Endothelial cell of umbilical vein (primary cell): ENCODE data around the gene ZFP42. TPM values are rescaled to one million over a fixed set of nuclear protein-coding genes. Genes with fewer than 3 reads are reported as not detected.

Experiments used
- BruUV-seq: library from RNA; stranded (reverse); fragments of 400-500 nt; replicated peaks from 2 replicates; lab custom pipeline; 2021; lab: Mats Ljungman, UMichigan
- CTCF ChIA-PET: fragments of 300-600, 350-600 bp; sonication (Branson Sonifier 250); formaldehyde crosslinking; loops from one replicate; lab custom pipeline; 2021; ENCODE audit warnings: antibody characterized with exemption, inconsistent platforms; lab: Charles Lee
- POLR2A ChIA-PET: fragments of 300-600, 350-600 bp; sonication (Branson Sonifier 250); formaldehyde crosslinking; loops from one replicate; lab custom pipeline; 2021; ENCODE audit warnings: antibody characterized with exemption, inconsistent platforms; lab: Charles Lee
- DNase-seq: peaks from one replicate; pipeline ENCODE4 v3.0.0-alpha.2; 2011; ENCODE audit warnings: low read depth, low spot score
- FAIRE-seq: peaks from 2 replicates; lab custom pipeline; 2011; peaks lifted over from hg19 to GRCh38; lab: Jason Lieb, UNC
- H2AFZ ChIP-seq: 2 replicates; pipeline ENCODE4 v1.6.0; 2012; ENCODE audit warnings: low read depth, low read length, control low read depth, inconsistent platforms
- H3K27ac ChIP-seq: 2 replicates; pipeline ENCODE4 v1.5.1; 2011; ENCODE audit warnings: low read depth, mild to moderate bottlenecking, control low read depth, low read length, moderate library complexity; ENCODE audit not compliant: insufficient read depth
- H3K27me3 ChIP-seq, 2 experiments: 2 replicates each; pipeline versions ENCODE4 v1.6.0 to v1.6.1; 2011; ENCODE audit warnings: low read length in 2 of 2, mixed read lengths in 1 of 2; ENCODE audit not compliant: control insufficient read depth in 2 of 2, insufficient read depth in 2 of 2
- H3K36me3 ChIP-seq, 2 experiments: 2 replicates in 1 of 2; 3 replicates in 1 of 2; pipeline ENCODE4 v1.5.1; 2011; ENCODE audit warnings: low read length in 2 of 2, mild to moderate bottlenecking in 1 of 2, moderate library complexity in 1 of 2; ENCODE audit not compliant: control insufficient read depth in 2 of 2, insufficient read depth in 2 of 2; ENCODE audit errors: extremely low read depth in 1 of 2
- H3K4me1 ChIP-seq: 3 replicates; pipeline ENCODE4 v1.5.1; 2011; ENCODE audit warnings: mild to moderate bottlenecking, low read length; ENCODE audit not compliant: control insufficient read depth, insufficient read depth; ENCODE audit errors: extremely low read depth
- H3K4me2 ChIP-seq: 2 replicates; pipeline ENCODE4 v1.6.1; 2011; ENCODE audit warnings: low read length, control low read depth, mixed read lengths; ENCODE audit not compliant: insufficient read depth
- H3K4me3 ChIP-seq, 3 experiments: fragments of 200-600 bp in 1 of 3; sonication (generic), shearing (Covaris generic) in 1 of 3; replicated peaks in 1 of 3; 2 replicates each; pipeline ENCODE4 v1.5.1; 2011 to 2016; ENCODE audit warnings: control low read depth in 3 of 3, low read length in 3 of 3, mild to moderate bottlenecking in 2 of 3, inconsistent platforms in 1 of 3, low read depth in 1 of 3, moderate library complexity in 1 of 3; ENCODE audit not compliant: insufficient read depth in 1 of 3
- H3K79me2 ChIP-seq: 2 replicates; pipeline ENCODE4 v1.6.0; 2012; ENCODE audit warnings: low read length, inconsistent platforms; ENCODE audit not compliant: control insufficient read depth, insufficient read depth
- H3K9ac ChIP-seq: replicated peaks from 2 replicates; pipeline ENCODE3; 2011; ENCODE audit warnings: low read length, control low read depth; ENCODE audit not compliant: insufficient read depth; ENCODE audit errors: extremely low read depth
- H3K9me1 ChIP-seq: replicated peaks from 3 replicates; pipeline ENCODE4 v1.6.0; 2011; ENCODE audit warnings: mild to moderate bottlenecking, low read length; ENCODE audit not compliant: control insufficient read depth, insufficient read depth; ENCODE audit errors: extremely low read depth
- H3K9me3 ChIP-seq: replicated peaks from 2 replicates; pipeline ENCODE4 v1.5.1; 2012; ENCODE audit warnings: low read length, inconsistent platforms; ENCODE audit not compliant: control insufficient read depth, insufficient read depth
- H4K20me1 ChIP-seq: replicated peaks from 2 replicates; pipeline ENCODE3; 2011; ENCODE audit warnings: mild to moderate bottlenecking, low read length; ENCODE audit not compliant: control insufficient read depth, insufficient read depth; ENCODE audit errors: extremely low read depth
- CTCF ChIP-seq, 2 donors: IDR thresholded peaks; 1 replicate in 1 of 2; 2 replicates in 1 of 2; pipeline ENCODE4 v1.5.1; 2011; ENCODE audit warnings: low read length in 2 of 2, mild to moderate bottlenecking in 2 of 2, moderate library complexity in 2 of 2, control low read depth in 1 of 2, inconsistent platforms in 1 of 2, low read depth in 1 of 2; ENCODE audit not compliant: insufficient read depth in 1 of 2; ENCODE audit errors: extremely low read depth in 1 of 2
- EZH2 ChIP-seq: IDR thresholded peaks from 2 replicates; pipeline ENCODE4 v1.6.1; 2012; ENCODE audit warnings: borderline replicate concordance, low read depth, mild to moderate bottlenecking, moderate library complexity, low read length, inconsistent platforms; ENCODE audit not compliant: severe bottlenecking
- FOS ChIP-seq: IDR thresholded peaks from 2 replicates; pipeline ENCODE4 v1.6.1; 2011; ENCODE audit warnings: mild to moderate bottlenecking, low read length, moderate library complexity, borderline replicate concordance; ENCODE audit not compliant: insufficient read depth
- GATA2 ChIP-seq: IDR thresholded peaks from 2 replicates; pipeline ENCODE4 v1.7.0; 2011; ENCODE audit warnings: low read depth, mild to moderate bottlenecking, moderate library complexity, mixed read lengths, low read length; ENCODE audit not compliant: insufficient read length, insufficient read depth
- JUN ChIP-seq: IDR thresholded peaks from 2 replicates; pipeline ENCODE4 v1.6.1; 2011; ENCODE audit warnings: borderline replicate concordance, low read depth; ENCODE audit not compliant: insufficient read length, insufficient read depth
- MAX ChIP-seq: IDR thresholded peaks from 2 replicates; pipeline ENCODE4 v1.6.1; 2011; ENCODE audit not compliant: insufficient read depth, insufficient read length
- MYC ChIP-seq: IDR thresholded peaks from one replicate; pipeline ENCODE4 v1.6.1; 2011; ENCODE audit warnings: mild to moderate bottlenecking, low read depth, low read length
- POLR2A ChIP-seq: IDR thresholded peaks from 2 replicates; pipeline ENCODE4 v1.6.1; 2012; ENCODE audit warnings: low read depth, mild to moderate bottlenecking, control low read depth, low read length
- POLR2AphosphoS5 ChIP-seq: IDR thresholded peaks from 2 replicates; pipeline ENCODE4 v1.6.1; 2012; ENCODE audit warnings: low read depth, mild to moderate bottlenecking, control low read depth, low read length, moderate library complexity; ENCODE audit not compliant: insufficient read depth
- dilution Hi-C: fragments of 300-500 bp; cut with MboI; formaldehyde crosslinking; loops from one replicate; pipeline ENCODE4 v1.15.0; 2019; ENCODE audit warnings: low sequenced_read_pairs; ENCODE audit not compliant: extremely low pct_ligation_motif_present
- intact Hi-C: fragments of 100-400 bp; cut with micrococcal nuclease; formaldehyde crosslinking; loops from one replicate; pipeline ENCODE4 v1.10.0; 2022
- polyA plus RNA-seq, 4 experiments: library from polyadenylated mRNA; depleted of rRNA in 3 of 4; stranded (reverse) in 3 of 4; unstranded in 1 of 4; fragments of >200 nt; gene quantifications; 2 replicates each; pipeline versions ENCODE4 v1.2.1 to v1.2.3, GENCODE V29; 2011 to 2012; ENCODE audit warnings: missing spikeins in 1 of 4
- total RNA-seq: library from RNA; stranded (reverse); gene quantifications from 2 replicates; pipeline ENCODE4 v1.2.3, GENCODE V29; 2021

Gene ZFP42
- total and polyA plus RNA-seq, 2 donors (not counting 3 experiments of a cell fraction or from before 2014, with no cell fraction given) = 0.04 TPM; not detected in 1

GRCh38 chr4:188046657-188047056, 51.1 kb downstream of the ZFP42 start:
- no peak overlapping the region for H3K27ac ChIP-seq
- H3K9ac ChIP-seq = no peak overlapping the region
- DNase-seq (no peak), FAIRE-seq (no peak)
- no peak overlapping the region for H3K4me3 ChIP-seq
- H3K4me2 ChIP-seq = no peak overlapping the region
- H3K79me2 ChIP-seq = no peaks in the 10 kb centered on the region
- no peaks in the 10 kb centered on the region for H3K4me1 ChIP-seq
- intact Hi-C loops = no loop called here
- dilution Hi-C loops = no loop called here
- TF ChIP-seq POLR2AphosphoS5 (no peak), JUN (no peak), GATA2 (no peak), MAX (no peak), MYC (no peak), FOS (no peak)
- peaks cover 6% of the 10 kb centered on the region for H3K9me3 ChIP-seq
- H3K9me1 ChIP-seq = no peaks in the 10 kb centered on the region
- no peak overlapping the region for H2AFZ ChIP-seq
- H3K36me3 ChIP-seq = no peaks in the 10 kb centered on the region
- CTCF ChIA-PET = no interaction called here
- H4K20me1 ChIP-seq = no peaks in the 10 kb centered on the region
- POLR2A ChIA-PET = no interaction called here
- H3K27me3 ChIP-seq = no peaks in the 10 kb centered on the region
- BruUV-seq = no TSS peak

- H3K9me1 ChIP-seq = no peaks in the 10 kb centered on the region
- DNase-seq (no peak), FAIRE-seq (no peak)
- no peaks in the 10 kb centered on the region for H3K4me1 ChIP-seq
- intact Hi-C loops (no loop called here), dilution Hi-C loops (no loop called here)
- no peaks in the 10 kb centered on the region for H3K36me3 ChIP-seq
- no peak overlapping the region for H3K27ac ChIP-seq
- no peak overlapping the region for H3K9ac ChIP-seq
- ChIA-PET CTCF (no interaction called here), POLR2A (no interaction called here)
- TF ChIP-seq MYC = no peak
- no peak for TF ChIP-seq CTCF (IDR thresholded peaks at IDR 0.05; ENCODE audit: extremely low read depth in 1 of 2, insufficient read depth in 1 of 2, low read depth in 1 of 2, low read length in 2 of 2)
- no peak for TF ChIP-seq POLR2AphosphoS5
- no peak for TF ChIP-seq JUN
- TF ChIP-seq POLR2A = no peak
- TF ChIP-seq EZH2 = no peak
- no peak for TF ChIP-seq MAX
- no peak for TF ChIP-seq FOS
- no peak for TF ChIP-seq GATA2
- no peaks in the 10 kb centered on the region for H3K79me2 ChIP-seq
- H3K27me3 ChIP-seq = no peaks in the 10 kb centered on the region
- H3K4me2 ChIP-seq = no peak overlapping the region
- H4K20me1 ChIP-seq = no peaks in the 10 kb centered on the region
- BruUV-seq = no TSS peak
- H3K9me3 ChIP-seq = peaks cover 4% of the 10 kb centered on the region
- no peak overlapping the region for H3K4me3 ChIP-seq
- no peak overlapping the region for H2AFZ ChIP-seq
Measured at GRCh38 chr4:188053302-188053701, 57.7 kb downstream of the ZFP42 start.
